Fibroblast of skin of scalp (primary cell): ENCODE measurements around the gene SCN8A.

Experiments used
- DNase-seq: peaks from one replicate; pipeline ENCODE4 v3.0.0-alpha.2; 2013

The SCN8A gene

GRCh38 chr12:51672334-51672733 lies 81.3 kb downstream of the SCN8A start:
- no peak for DNase-seq

GRCh38 chr12:51675071-51675803 lies 84.2 kb downstream of the SCN8A start:
- DNase-seq: no peak

GRCh38 chr12:51676875-51677274 lies 85.8 kb downstream of the SCN8A start:
- DNase-seq: no peak

- no peak for DNase-seq
Observed at GRCh38 chr12:51677284-51677968, 86.4 kb downstream of the SCN8A start.

- peak; percentile 63 for DNase-seq
Observed at GRCh38 chr12:51678086-51678724, 87.2 kb downstream of the SCN8A start.

- no peak for DNase-seq
Observed at GRCh38 chr12:51682981-51683380, 91.9 kb downstream of the SCN8A start.

GRCh38 chr12:51683763-51684357 lies 92.8 kb downstream of the SCN8A start:
- peak; percentile 79 for DNase-seq

- peak; percentile 71 for DNase-seq
Observed at GRCh38 chr12:51686727-51687126, 95.7 kb downstream of the SCN8A start.

- DNase-seq: peak; percentile 33
Observed at GRCh38 chr12:51687177-51687576, 96.1 kb downstream of the SCN8A start.

GRCh38 chr12:51687614-51688013 lies 96.6 kb downstream of the SCN8A start:
- peak; percentile 87 for DNase-seq

- DNase-seq: no peak
Observed at GRCh38 chr12:51689983-51690382, 99.0 kb downstream of the SCN8A start.

- DNase-seq: no peak
Observed at GRCh38 chr12:51692016-51692415, 101.0 kb downstream of the SCN8A start.

GRCh38 chr12:51693569-51693968 lies 102.5 kb downstream of the SCN8A start:
- DNase-seq: no peak

- DNase-seq: no peak
Observed at GRCh38 chr12:51694146-51694545, 103.1 kb downstream of the SCN8A start.

- no peak for DNase-seq
Observed at GRCh38 chr12:51695241-51696010, 104.4 kb downstream of the SCN8A start.

- DNase-seq: no peak
Observed at GRCh38 chr12:51699219-51699618, 108.2 kb downstream of the SCN8A start.

GRCh38 chr12:51700887-51701286 lies 109.9 kb downstream of the SCN8A start:
- no peak for DNase-seq

- no peak for DNase-seq
Observed at GRCh38 chr12:51702587-51702986, 111.6 kb downstream of the SCN8A start.

- no peak for DNase-seq
Observed at GRCh38 chr12:51705450-51705849, 114.4 kb downstream of the SCN8A start.

GRCh38 chr12:51706206-51706605 lies 115.2 kb downstream of the SCN8A start:
- no peak for DNase-seq

- DNase-seq: peak; percentile 84
Observed at GRCh38 chr12:51714666-51715065, 123.6 kb downstream of the SCN8A start.

- no peak for DNase-seq
Observed at GRCh38 chr12:51717326-51717925, 126.4 kb downstream of the SCN8A start.
